Measurements from ENCODE around the gene CARD19.

DNA sequence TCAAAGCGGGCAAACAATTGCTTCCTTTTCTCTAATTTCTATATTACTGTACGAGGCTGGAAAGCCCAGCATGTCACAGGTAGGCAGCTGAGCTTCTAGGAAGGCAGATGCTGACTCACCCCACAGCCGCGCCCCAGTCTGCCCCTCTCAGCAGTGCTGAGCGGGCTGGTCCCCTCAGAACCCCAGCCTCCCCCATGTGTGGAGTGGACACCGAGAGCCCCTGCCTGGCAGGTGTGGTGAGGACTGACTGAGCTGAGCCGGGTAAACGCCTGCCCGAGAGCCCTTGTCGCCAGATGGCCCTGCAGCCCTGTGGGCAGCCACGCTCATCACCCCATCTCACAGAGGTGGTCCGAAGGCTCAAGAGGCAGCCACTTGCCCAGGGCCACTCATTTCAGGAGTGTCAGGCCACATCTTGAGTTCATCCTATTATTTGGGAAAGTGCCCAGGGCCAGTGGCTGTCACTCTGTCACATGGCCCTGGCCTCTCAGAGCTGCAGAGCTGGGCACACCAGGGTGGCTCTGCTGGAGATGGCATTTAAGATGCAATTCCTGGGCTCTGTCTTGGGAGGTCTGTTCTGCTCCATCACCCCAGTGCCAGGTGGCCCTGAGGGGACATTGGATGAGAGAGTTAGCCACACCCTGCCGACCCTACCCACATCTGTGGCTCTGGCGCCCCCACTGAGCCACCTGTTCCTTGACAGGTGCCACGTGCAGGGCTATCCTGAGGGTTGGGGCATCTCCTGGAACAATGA is 12.4 kb downstream of the CARD19 start:
- no peak for TF ChIP-seq EZH2 (IDR thresholded peaks at IDR 0.05)
- TF ChIP-seq RAD21 (IDR thresholded peaks at IDR 0.05; ENCODE audit: low read depth): no peak
- TF ChIP-seq, protein P1, sequence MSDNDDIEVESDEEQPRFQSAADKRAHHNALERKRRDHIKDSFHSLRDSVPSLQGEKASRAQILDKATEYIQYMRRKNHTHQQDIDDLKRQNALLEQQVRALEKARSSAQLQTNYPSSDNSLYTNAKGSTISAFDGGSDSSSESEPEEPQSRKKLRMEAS (IDR thresholded peaks at IDR 0.05): no peak
- no peak for TF ChIP-seq SP1 (IDR thresholded peaks at IDR 0.05; ENCODE audit: low read depth)
- TF ChIP-seq REST (IDR thresholded peaks at IDR 0.05; ENCODE audit: low read depth): no peak
- TF ChIP-seq, protein P2, sequence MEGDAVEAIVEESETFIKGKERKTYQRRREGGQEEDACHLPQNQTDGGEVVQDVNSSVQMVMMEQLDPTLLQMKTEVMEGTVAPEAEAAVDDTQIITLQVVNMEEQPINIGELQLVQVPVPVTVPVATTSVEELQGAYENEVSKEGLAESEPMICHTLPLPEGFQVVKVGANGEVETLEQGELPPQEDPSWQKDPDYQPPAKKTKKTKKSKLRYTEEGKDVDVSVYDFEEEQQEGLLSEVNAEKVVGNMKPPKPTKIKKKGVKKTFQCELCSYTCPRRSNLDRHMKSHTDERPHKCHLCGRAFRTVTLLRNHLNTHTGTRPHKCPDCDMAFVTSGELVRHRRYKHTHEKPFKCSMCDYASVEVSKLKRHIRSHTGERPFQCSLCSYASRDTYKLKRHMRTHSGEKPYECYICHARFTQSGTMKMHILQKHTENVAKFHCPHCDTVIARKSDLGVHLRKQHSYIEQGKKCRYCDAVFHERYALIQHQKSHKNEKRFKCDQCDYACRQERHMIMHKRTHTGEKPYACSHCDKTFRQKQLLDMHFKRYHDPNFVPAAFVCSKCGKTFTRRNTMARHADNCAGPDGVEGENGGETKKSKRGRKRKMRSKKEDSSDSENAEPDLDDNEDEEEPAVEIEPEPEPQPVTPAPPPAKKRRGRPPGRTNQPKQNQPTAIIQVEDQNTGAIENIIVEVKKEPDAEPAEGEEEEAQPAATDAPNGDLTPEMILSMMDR (IDR thresholded peaks at IDR 0.05 in 2 of 3, conservative IDR thresholded peaks at IDR 0.05 in 1 of 3; ENCODE audit: borderline replicate concordance in 1 of 3, insufficient read depth in 1 of 3, low read depth in 2 of 3, low read length in 2 of 3): no peak
- TF ChIP-seq EZH2phosphoT487 (IDR thresholded peaks at IDR 0.05; ENCODE audit: borderline replicate concordance): no peak
